ENCODE results near the gene DHDDS. TPM values are rescaled to one million over a fixed set of nuclear protein-coding genes. Genes with fewer than 3 reads are reported as not detected.

DHDDS gene
- total and polyA plus RNA-seq, 2 of the 13 experiments (the other 11 are each of a cell fraction or from before 2014, with no cell fraction given), result 18.9 to 28.3 TPM

DNA sequence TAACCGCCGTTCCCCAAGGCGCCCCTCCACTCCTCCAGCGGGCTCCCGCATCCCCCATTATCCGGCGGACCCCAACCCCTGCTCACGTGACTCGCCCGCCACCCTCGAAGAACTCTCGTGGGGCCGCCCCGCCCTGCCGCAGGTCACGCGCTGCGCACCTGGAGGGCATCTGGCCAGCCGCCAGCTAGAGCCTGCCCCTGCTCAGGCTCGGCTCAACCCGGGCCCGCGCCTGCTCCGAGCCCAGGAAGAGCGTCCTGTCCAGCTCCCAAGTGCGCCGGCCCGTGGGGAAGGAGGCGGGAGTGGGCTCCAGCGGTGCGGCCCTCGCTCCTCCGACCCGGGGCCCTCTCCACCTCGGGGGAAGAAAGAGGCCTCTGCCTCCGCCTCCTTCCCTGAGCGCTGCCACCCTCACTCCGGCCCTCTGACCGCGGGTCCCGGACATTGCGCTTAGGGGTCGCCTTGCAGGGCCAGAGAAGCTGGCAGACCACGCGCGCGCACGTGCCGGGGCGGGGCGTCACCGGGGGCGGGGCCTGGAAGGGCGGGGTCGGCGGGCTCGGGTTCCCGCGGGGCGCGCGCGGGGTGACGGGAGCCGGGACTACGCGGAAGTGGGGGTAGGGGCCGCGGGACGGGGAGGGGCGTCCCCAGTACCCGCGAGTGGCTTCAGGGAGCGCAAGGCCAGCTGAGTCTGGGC lies 68.5 kb downstream of the DHDDS start (continued):
- TF ChIP-seq ATF7-NPFF (CRISPR knock-in tag; IDR thresholded peaks at IDR 0.05; ENCODE audit: low read depth) (peak; percentile 91), FOXA3 (CRISPR knock-in tag; IDR thresholded peaks at IDR 0.05) (no peak), FOXK2 (IDR thresholded peaks at IDR 0.05) (no peak), ZKSCAN8 (CRISPR knock-in tag; IDR thresholded peaks at IDR 0.05; ENCODE audit: borderline replicate concordance) (no peak), CBX1 (IDR thresholded peaks at IDR 0.05; ENCODE audit: low read depth) (no peak), ZNF577 (CRISPR knock-in tag; IDR thresholded peaks at IDR 0.05; ENCODE audit: borderline replicate concordance, low read depth) (no peak), ZNF350 (CRISPR knock-in tag; IDR thresholded peaks at IDR 0.05; ENCODE audit: borderline replicate concordance, low read depth) (no peak; the same call in none of the 2 replicates), REXO4 (CRISPR knock-in tag; IDR thresholded peaks at IDR 0.05; ENCODE audit: borderline replicate concordance) (no peak), ZNF296 (CRISPR knock-in tag; conservative IDR thresholded peaks at IDR 0.05) (peak; percentile 51; the same call in 1 of the 2 replicates), ZSCAN12 (CRISPR knock-in tag; IDR thresholded peaks at IDR 0.05) (0 out of 2 replicates have a peak, but pooled peaks have one; percentile 15), ZNF44 (CRISPR knock-in tag; IDR thresholded peaks at IDR 0.05) (0 out of 2 replicates have a peak, but pooled peaks have one; percentile 74), RCOR2 (CRISPR knock-in tag; IDR thresholded peaks at IDR 0.05) (no peak), KDM5A (IDR thresholded peaks at IDR 0.05; ENCODE audit: borderline replicate concordance, low read length) (no peak), HOXA3 (CRISPR knock-in tag; IDR thresholded peaks at IDR 0.05) (no peak; the same call in 1 of the 2 replicates), RFX5 (IDR thresholded peaks at IDR 0.05; ENCODE audit: low read depth, low read length) (no peak)
- TF ChIP-seq, protein P1, sequence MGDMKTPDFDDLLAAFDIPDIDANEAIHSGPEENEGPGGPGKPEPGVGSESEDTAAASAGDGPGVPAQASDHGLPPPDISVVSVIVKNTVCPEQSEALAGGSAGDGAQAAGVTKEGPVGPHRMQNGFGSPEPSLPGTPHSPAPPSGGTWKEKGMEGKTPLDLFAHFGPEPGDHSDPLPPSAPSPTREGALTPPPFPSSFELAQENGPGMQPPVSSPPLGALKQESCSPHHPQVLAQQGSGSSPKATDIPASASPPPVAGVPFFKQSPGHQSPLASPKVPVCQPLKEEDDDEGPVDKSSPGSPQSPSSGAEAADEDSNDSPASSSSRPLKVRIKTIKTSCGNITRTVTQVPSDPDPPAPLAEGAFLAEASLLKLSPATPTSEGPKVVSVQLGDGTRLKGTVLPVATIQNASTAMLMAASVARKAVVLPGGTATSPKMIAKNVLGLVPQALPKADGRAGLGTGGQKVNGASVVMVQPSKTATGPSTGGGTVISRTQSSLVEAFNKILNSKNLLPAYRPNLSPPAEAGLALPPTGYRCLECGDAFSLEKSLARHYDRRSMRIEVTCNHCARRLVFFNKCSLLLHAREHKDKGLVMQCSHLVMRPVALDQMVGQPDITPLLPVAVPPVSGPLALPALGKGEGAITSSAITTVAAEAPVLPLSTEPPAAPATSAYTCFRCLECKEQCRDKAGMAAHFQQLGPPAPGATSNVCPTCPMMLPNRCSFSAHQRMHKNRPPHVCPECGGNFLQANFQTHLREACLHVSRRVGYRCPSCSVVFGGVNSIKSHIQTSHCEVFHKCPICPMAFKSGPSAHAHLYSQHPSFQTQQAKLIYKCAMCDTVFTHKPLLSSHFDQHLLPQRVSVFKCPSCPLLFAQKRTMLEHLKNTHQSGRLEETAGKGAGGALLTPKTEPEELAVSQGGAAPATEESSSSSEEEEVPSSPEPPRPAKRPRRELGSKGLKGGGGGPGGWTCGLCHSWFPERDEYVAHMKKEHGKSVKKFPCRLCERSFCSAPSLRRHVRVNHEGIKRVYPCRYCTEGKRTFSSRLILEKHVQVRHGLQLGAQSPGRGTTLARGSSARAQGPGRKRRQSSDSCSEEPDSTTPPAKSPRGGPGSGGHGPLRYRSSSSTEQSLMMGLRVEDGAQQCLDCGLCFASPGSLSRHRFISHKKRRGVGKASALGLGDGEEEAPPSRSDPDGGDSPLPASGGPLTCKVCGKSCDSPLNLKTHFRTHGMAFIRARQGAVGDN (CRISPR knock-in tag; IDR thresholded peaks at IDR 0.05), result peak; percentile 95
- TF ChIP-seq, protein P2, sequence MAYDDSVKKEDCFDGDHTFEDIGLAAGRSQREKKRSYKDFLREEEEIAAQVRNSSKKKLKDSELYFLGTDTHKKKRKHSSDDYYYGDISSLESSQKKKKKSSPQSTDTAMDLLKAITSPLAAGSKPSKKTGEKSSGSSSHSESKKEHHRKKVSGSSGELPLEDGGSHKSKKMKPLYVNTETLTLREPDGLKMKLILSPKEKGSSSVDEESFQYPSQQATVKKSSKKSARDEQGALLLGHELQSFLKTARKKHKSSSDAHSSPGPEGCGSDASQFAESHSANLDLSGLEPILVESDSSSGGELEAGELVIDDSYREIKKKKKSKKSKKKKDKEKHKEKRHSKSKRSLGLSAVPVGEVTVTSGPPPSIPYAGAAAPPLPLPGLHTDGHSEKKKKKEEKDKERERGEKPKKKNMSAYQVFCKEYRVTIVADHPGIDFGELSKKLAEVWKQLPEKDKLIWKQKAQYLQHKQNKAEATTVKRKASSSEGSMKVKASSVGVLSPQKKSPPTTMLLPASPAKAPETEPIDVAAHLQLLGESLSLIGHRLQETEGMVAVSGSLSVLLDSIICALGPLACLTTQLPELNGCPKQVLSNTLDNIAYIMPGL (CRISPR knock-in tag; IDR thresholded peaks at IDR 0.05; ENCODE audit: borderline replicate concordance in 1 of 2, low read depth in 1 of 2), result peak; percentile 82 to 84; a peak in 3 of 4 replicates
- TF ChIP-seq, protein P3, sequence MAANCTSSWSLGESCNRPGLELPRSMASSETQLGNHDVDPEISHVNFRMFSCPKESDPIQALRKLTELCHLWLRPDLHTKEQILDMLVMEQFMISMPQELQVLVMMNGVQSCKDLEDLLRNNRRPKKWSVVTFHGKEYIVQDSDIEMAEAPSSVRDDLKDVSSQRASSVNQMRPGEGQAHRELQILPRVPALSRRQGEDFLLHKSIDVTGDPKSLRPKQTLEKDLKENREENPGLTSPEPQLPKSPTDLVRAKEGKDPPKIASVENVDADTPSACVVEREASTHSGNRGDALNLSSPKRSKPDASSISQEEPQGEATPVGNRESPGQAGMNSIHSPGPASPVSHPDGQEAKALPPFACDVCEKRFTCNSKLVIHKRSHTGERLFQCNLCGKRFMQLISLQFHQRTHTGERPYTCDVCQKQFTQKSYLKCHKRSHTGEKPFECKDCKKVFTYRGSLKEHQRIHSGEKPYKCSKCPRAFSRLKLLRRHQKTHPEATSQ (CRISPR knock-in tag; IDR thresholded peaks at IDR 0.05; ENCODE audit: borderline replicate concordance), result no peak
- TF ChIP-seq, protein P4, sequence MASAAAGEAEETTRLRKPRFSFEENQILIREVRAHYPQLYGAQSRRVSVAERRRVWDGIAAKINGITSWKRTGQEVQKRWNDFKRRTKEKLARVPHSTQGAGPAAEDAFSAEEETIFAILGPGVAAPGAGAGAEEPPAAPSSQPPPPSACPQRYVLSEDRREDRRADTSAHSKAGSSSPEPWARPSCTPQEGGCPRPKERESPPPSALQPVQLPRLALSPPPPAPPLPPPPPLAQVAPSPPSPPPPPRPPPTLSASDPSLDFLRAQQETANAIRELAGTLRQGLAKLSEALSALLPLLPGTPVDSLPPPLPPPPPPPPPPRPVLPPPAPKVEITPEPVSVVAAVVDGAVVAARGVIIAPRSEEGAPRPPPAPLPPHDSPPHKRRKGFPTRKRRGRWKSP (CRISPR knock-in tag; IDR thresholded peaks at IDR 0.05), result peak; percentile 80
